Heart right ventricle (tissue), 16 donors: ENCODE data around the gene C2CD4A. TPM values are rescaled to one million over a fixed set of nuclear protein-coding genes. Genes with fewer than 3 reads are reported as not detected.

ENCODE experiments used
- ATAC-seq, 8 donors: fragments of 200-7000 bp; cut with Tn5 transposase; one replicate each; pipeline ENCODE4 v1.9.1; 2020; ENCODE audit warnings: mild to moderate bottlenecking in 8 of 8, moderate library complexity in 8 of 8, moderate number of reproducible peaks in 1 of 8
- DNase-seq, 2 donors: peaks; one replicate each; pipeline ENCODE4 v3.0.0-alpha.2; 2020
- H3K27ac ChIP-seq, 10 donors: fragments of 200-600 bp; sonication (generic) in 2 of 10; one replicate each; pipeline versions ENCODE4 v1.5.0 to v1.8.0; 2020 to 2022; ENCODE audit warnings: mild to moderate bottlenecking in 3 of 10
- H3K27me3 ChIP-seq, 7 donors: fragments of 200-600 bp; one replicate each; pipeline ENCODE4 v1.8.0; 2021 to 2022; ENCODE audit warnings: mild to moderate bottlenecking in 2 of 7
- H3K36me3 ChIP-seq, 9 donors: fragments of 200-600 bp; sonication (generic) in 1 of 9; one replicate each; pipeline versions ENCODE4 v1.5.0 to v1.8.0; 2020 to 2022; ENCODE audit warnings: mild to moderate bottlenecking in 2 of 9
- H3K4me1 ChIP-seq, 9 donors: fragments of 200-600 bp; sonication (generic) in 1 of 9; one replicate each; pipeline versions ENCODE4 v1.5.0 to v1.8.0; 2020 to 2022; ENCODE audit warnings: mild to moderate bottlenecking in 4 of 9
- H3K4me3 ChIP-seq, 10 donors: fragments of 200-600 bp; sonication (generic) in 2 of 10; one replicate each; pipeline versions ENCODE4 v1.5.0 to v1.8.0; 2020 to 2022; ENCODE audit warnings: mild to moderate bottlenecking in 7 of 10, moderate library complexity in 2 of 10
- H3K9me3 ChIP-seq, 11 donors: fragments of 200-600 bp in 10 of 11; sonication (generic) in 2 of 11; one replicate each; pipeline versions ENCODE4 v1.5.0 to v1.8.0; 2013 to 2022; ENCODE audit warnings: mild to moderate bottlenecking in 2 of 11, control low read depth in 1 of 11, moderate library complexity in 1 of 11
- WGBS, 2 donors: extraction: QIAGEN DNeasy Blood & Tissue Kit; methylation state at CpG; one replicate each; pipeline ENCODE4 v1.1.7; 2013; ENCODE audit warnings: inconsistent platforms in 1 of 2; 5-methylcytosine and 5-hydroxymethylcytosine counted together
- intact Hi-C, 10 donors: fragments of 100-400 bp; cut with DNase I; formaldehyde crosslinking; loops; one replicate each; pipeline versions ENCODE4 v1.11.1 to v1.14.2; 2022
- polyA plus RNA-seq, 2 donors: library from polyadenylated mRNA; stranded (reverse); fragments of 200-250 nt; gene quantifications; one replicate each; pipeline ENCODE4 v1.2.3, GENCODE V29; 2013
- total RNA-seq, 10 donors: library from RNA; stranded (reverse); fragmentation: NEBNext Ultra II Directional in 3 of 10; extraction: Animal tissue kit (Norgen Biotek cat#: 25700) in 3 of 10; gene quantifications; one replicate each; pipeline versions ENCODE4 v1.2.1 to v1.2.4, GENCODE V29; 2021 to 2023
- TF ChIP-seq, protein P1 (sequence below), 9 donors: fragments of 200-600 bp; sonication (generic) in 2 of 9; IDR thresholded peaks; one replicate each; pipeline versions ENCODE4 v1.5.0 to v1.8.0; 2021 to 2022; ENCODE audit warnings: antibody characterized with exemption in 9 of 9, mild to moderate bottlenecking in 5 of 9, moderate library complexity in 1 of 9
- donor health status: Arrhythmogenic right ventricular cardiomyopathy.
- donor health status: ischemic (EF 13 %, LVEDD 7.1; RV severe dilation, severe dysfunction).
- donor health status: healthy with polysubstance abuse.
- donor health status: DM: no; HTN: yes; CAD: no.
- donor health status: DM: no; HTN: no; CAD: no.
- donor health status: ischemic (EF 25% LVEDD 6.9; RV normal size, moderate dysfunction).
- donor health status: ischemic (EF 25% LVEDD 5.7; RV mildly dilated, moderate dysfunction).
- donor health status: healthy.
- donor health status: DM: yes; HTN: yes; CAD: no.
- donor health status: Ischemic cardiomyopathy.
- donor health status: ischemic (EF 35%, LVEDD 5.7; RV mildly dilated, moderate dysfunction).
- donor health status: nonischemic (EF 11% LVEDD 7.7; RV severe dilation, severe dysfunction).
- donor health status: DM: yes; HTN: yes; CAD: no.
- donor health status: PGD.
- donor health status: ischemic (EF 29% LVEDD 5.4; RV normal size, mild dysfunction).
- donor health status: nonischemic (EF 23%, LVEDD 6.1; RV moderate dilation, normal function).

The C2CD4A gene
- total and polyA plus RNA-seq, 12 donors, result 0.01 to 0.25 TPM; not detected in 10

DNA sequence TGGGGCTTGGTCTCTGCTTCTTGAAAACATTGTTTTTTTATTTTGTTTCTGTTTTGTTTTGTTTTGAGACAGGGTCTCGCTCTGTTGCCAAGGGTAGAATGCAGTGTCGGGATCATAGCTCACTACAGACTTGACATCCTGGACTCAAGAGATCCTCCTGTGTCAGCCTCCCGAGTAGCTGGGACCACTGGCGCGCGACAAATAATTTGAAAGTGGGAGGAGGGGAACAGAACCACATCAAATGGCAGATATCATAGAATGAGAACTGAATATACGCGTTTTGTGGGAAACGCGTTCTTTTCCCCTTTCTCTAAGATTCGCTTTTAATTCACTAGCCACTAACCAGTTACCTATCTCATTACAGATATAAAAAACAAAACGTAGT, 5.9 kb upstream of the C2CD4A start:
- peaks cover 0 to 3% (median 0%) of the 10 kb centered on the region in 9 donors for H3K36me3 ChIP-seq
- TF ChIP-seq, protein P1, sequence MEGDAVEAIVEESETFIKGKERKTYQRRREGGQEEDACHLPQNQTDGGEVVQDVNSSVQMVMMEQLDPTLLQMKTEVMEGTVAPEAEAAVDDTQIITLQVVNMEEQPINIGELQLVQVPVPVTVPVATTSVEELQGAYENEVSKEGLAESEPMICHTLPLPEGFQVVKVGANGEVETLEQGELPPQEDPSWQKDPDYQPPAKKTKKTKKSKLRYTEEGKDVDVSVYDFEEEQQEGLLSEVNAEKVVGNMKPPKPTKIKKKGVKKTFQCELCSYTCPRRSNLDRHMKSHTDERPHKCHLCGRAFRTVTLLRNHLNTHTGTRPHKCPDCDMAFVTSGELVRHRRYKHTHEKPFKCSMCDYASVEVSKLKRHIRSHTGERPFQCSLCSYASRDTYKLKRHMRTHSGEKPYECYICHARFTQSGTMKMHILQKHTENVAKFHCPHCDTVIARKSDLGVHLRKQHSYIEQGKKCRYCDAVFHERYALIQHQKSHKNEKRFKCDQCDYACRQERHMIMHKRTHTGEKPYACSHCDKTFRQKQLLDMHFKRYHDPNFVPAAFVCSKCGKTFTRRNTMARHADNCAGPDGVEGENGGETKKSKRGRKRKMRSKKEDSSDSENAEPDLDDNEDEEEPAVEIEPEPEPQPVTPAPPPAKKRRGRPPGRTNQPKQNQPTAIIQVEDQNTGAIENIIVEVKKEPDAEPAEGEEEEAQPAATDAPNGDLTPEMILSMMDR (IDR thresholded peaks at IDR 0.05), result no peak
- peaks cover 0 to 11% (median 0%) of the 10 kb centered on the region in 7 donors for H3K27me3 ChIP-seq
- ATAC-seq (peak in 5 of 8 donors; percentile 0 to 40 (median 21)), DNase-seq (no peak)
- intact Hi-C loops, result loop anchor here in 3 of 10 donors (5.0 to 10.0 kb wide), 3 partner anchors 56 to 194 kb away; no protein-coding TSS in a partner anchor
- H3K9me3 ChIP-seq, result no peaks in the 10 kb centered on the region
- H3K4me1 ChIP-seq, result peaks cover 0 to 33% (median 20%) of the 10 kb centered on the region in 9 donors
- WGBS, 2 donors, result 12 to 16% methylated on average over 12 of the region's 12 CpGs
- peak overlapping the region in 9 of 10 donors; percentile 83 to 96 (median 94) for H3K27ac ChIP-seq
- H3K4me3 ChIP-seq, result peak overlapping the region; percentile 62 to 98 (median 89)

DNA sequence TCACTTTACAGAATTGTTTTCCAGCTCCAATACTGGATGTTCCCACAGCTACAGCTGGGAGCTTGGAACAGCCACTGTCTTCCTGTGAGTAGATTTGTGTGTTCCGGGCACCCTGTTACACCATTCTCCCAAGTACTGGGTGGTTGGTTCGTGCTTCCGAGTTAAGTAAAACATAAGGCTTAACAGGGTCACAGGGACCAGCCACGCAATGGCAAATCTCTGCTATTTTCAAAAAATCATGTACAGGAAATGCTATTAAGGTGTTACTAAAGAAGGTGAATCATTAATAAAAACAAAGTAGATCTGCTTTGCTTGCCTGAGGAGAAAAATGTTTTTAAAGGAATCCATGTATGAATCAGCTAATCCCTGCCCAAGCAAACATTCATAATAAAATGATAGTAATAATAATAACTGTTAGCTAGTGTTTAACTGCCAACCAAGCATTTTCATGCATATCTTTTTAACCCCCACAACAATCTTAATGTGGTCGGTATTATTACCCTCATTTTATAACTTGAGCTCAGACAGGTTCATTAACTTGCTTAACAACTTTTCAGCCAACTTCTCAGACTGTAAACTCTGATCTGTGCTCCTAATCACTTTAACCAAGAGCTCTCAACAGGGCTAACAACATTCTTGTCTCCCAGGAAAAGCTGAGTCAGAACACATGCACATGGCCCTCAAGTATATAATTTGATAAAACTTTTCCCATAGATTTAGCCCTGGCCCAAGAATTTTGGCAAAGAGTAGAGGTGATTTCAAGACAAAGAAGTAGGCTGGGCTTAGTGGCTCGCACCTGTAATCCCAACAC, 2.7 kb upstream of the C2CD4A start:
- Histone ChIP-seq H3K4me1 (peaks cover 5 to 48% (median 24%) of the 10 kb centered on the region in 9 donors), H3K27ac (no peak overlapping the region), H3K36me3 (no peaks in the 10 kb centered on the region), H3K9me3 (no peaks in the 10 kb centered on the region), H3K27me3 (peaks cover 0 to 30% (median 0%) of the 10 kb centered on the region in 7 donors), H3K4me3 (no peak overlapping the region)
- 72 to 84% methylated on average over 6 of the region's 6 CpGs for WGBS, 2 donors
- TF ChIP-seq, protein P1 (IDR thresholded peaks at IDR 0.05), result no peak
- intact Hi-C loops, result loop anchor here in 3 of 10 donors (5.0 to 10.0 kb wide), 3 partner anchors 53 to 191 kb away; no protein-coding TSS in a partner anchor
- no peak for DNase-seq
- ATAC-seq, result no peak

DNA sequence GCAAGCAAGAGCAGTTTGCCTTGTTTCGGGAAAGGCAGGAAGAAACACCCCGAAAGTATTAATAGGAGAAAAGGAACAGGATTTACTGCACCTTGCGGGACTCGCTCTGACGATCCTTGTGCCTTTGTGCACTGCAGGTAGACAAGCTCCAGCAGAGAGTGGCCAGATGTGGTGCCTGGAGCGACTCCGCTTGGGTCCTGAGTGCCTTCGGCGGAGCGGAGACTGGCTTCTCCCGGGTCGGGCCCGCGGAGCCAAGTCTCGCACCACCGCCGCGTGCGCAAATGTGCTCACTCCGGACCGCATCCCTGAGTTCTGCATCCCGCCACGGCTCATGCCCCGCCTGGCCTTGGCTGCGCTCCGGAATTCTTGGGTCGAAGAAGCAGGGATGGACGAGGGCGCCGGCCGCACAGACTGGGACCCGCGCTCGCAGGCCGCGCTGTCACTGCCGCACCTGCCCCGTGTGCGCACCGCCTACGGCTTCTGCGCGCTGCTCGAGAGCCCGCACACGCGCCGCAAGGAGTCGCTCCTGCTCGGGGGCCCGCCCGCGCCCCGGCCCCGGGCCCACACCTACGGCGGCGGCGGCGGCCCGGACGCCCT, 769 bp downstream of the C2CD4A start:
- intact Hi-C loops, result loop anchor here in 4 of 10 donors (5.0 to 10.0 kb wide), 3 partner anchors 100 to 193 kb away; partner anchors contain the start of gene C2CD4B (in 1 of the 4)
- TF ChIP-seq, protein P1 (IDR thresholded peaks at IDR 0.05), result peak in 1 of 9 donors; percentile 16
- ATAC-seq (peak; percentile 18 to 53 (median 37)), DNase-seq (peak in 1 of 2 donors; percentile 38)
- Histone ChIP-seq H3K9me3 (no peaks in the 10 kb centered on the region), H3K4me3 (peak overlapping the region in 9 of 10 donors; percentile 45 to 71 (median 57)), H3K27me3 (peaks cover 0 to 30% (median 0%) of the 10 kb centered on the region in 7 donors), H3K4me1 (peaks cover 2 to 35% (median 19%) of the 10 kb centered on the region in 9 donors), H3K27ac (peak overlapping the region in 3 of 10 donors; percentile 6 to 56 (median 38)), H3K36me3 (no peaks in the 10 kb centered on the region)
- WGBS, 2 donors, result 3 to 4% methylated on average over 42 to 62 of the region's 62 CpGs
